VCaP (cell line): ENCODE measurements around the gene TMEM123.
A peak's percentile ranks its signal among the peaks of the same experiment; 100 is the strongest.

ENCODE experiments used
- H3K27ac ChIP-seq: fragments of 450-650 bp; 2 replicates; pipeline ENCODE4 v1.5.1; 2017
- CTCF ChIP-seq: fragments of 450-650 bp; conservative IDR thresholded peaks from 2 replicates; pipeline ENCODE4 v1.5.1; 2017; ENCODE audit warnings: mild to moderate bottlenecking, moderate library complexity

The TMEM123 gene

GRCh38 chr11:102485095-102485722 is 32.6 kb upstream of the TMEM123 start:
- no peak for TF ChIP-seq CTCF
- no peak overlapping the region for H3K27ac ChIP-seq

- TF ChIP-seq CTCF: no peak
- H3K27ac ChIP-seq: no peak overlapping the region
Observed at GRCh38 chr11:102482433-102482832, 29.9 kb upstream of the TMEM123 start.

GRCh38 chr11:102479733-102480132 is 27.2 kb upstream of the TMEM123 start:
- TF ChIP-seq CTCF: no peak
- H3K27ac ChIP-seq: peak overlapping the region; percentile 45

GRCh38 chr11:102478673-102479299 is 26.2 kb upstream of the TMEM123 start:
- peak overlapping the region; percentile 45; the same call in 1 of the 2 replicates for H3K27ac ChIP-seq
- TF ChIP-seq CTCF: no peak

GRCh38 chr11:102476812-102477211 is 24.2 kb upstream of the TMEM123 start:
- no peak for TF ChIP-seq CTCF
- H3K27ac ChIP-seq: peak overlapping the region; percentile 86

- peak overlapping the region; percentile 86 for H3K27ac ChIP-seq
- no peak for TF ChIP-seq CTCF
Observed at GRCh38 chr11:102476069-102476468, 23.5 kb upstream of the TMEM123 start.

GRCh38 chr11:102473543-102473942 is 21.0 kb upstream of the TMEM123 start:
- H3K27ac ChIP-seq: no peak overlapping the region
- no peak for TF ChIP-seq CTCF
